NCI-H1930 (cell line): ENCODE data around the gene TP53AIP1.

ENCODE experiments used
- DNase-seq, 2 experiments: peaks; one replicate each; lab custom pipeline; 2025; lab: John Stamatoyannopoulos, UW

TP53AIP1 gene

GRCh38 chr11:128943428-128943976 lies 831 bp upstream of the TP53AIP1 start:
- no peak for DNase-seq

- no peak for DNase-seq
Measured at GRCh38 chr11:128942272-128942612, 429 bp downstream of the TP53AIP1 start.

- no peak for DNase-seq
Measured at GRCh38 chr11:128941573-128942271, 949 bp downstream of the TP53AIP1 start.

GRCh38 chr11:128941110-128941509 lies 1.6 kb downstream of the TP53AIP1 start:
- DNase-seq, result no peak

- no peak for DNase-seq
Measured at GRCh38 chr11:128940603-128941002, 2.1 kb downstream of the TP53AIP1 start.

GRCh38 chr11:128940156-128940555 lies 2.5 kb downstream of the TP53AIP1 start:
- no peak for DNase-seq

GRCh38 chr11:128939591-128939990 lies 3.1 kb downstream of the TP53AIP1 start:
- DNase-seq, result no peak

GRCh38 chr11:128938156-128938885 lies 4.3 kb downstream of the TP53AIP1 start:
- no peak for DNase-seq

GRCh38 chr11:128937480-128937879 lies 5.2 kb downstream of the TP53AIP1 start:
- no peak for DNase-seq

- no peak for DNase-seq
Measured at GRCh38 chr11:128936606-128937251, 5.9 kb downstream of the TP53AIP1 start.

- DNase-seq, result no peak
Measured at GRCh38 chr11:128934926-128935325, 7.7 kb downstream of the TP53AIP1 start.

- no peak for DNase-seq
Measured at GRCh38 chr11:128934351-128934750, 8.3 kb downstream of the TP53AIP1 start.

GRCh38 chr11:128933481-128934178 lies 9.0 kb downstream of the TP53AIP1 start:
- DNase-seq, result no peak

GRCh38 chr11:128931668-128932067 lies 11.0 kb downstream of the TP53AIP1 start:
- no peak for DNase-seq

- no peak for DNase-seq
Measured at GRCh38 chr11:128931066-128931465, 11.6 kb downstream of the TP53AIP1 start.

- DNase-seq, result no peak
Measured at GRCh38 chr11:128929991-128930390, 12.7 kb downstream of the TP53AIP1 start.

GRCh38 chr11:128929468-128929867 lies 13.2 kb downstream of the TP53AIP1 start:
- DNase-seq, result no peak

- DNase-seq, result no peak
Measured at GRCh38 chr11:128928400-128928799, 14.3 kb downstream of the TP53AIP1 start.

- DNase-seq, result no peak
Measured at GRCh38 chr11:128927683-128928336, 14.9 kb downstream of the TP53AIP1 start.

GRCh38 chr11:128927108-128927461 lies 15.6 kb downstream of the TP53AIP1 start:
- DNase-seq, result no peak

GRCh38 chr11:128926437-128927107 lies 16.1 kb downstream of the TP53AIP1 start:
- no peak for DNase-seq
